Sigmoid colon (tissue), 4 donors: Measurements from ENCODE around the gene LHFPL6.

Source experiments
- CTCF ChIP-seq, 4 experiments: fragments of 450-650 bp in 3 of 4; fragments of 200-600 bp in 1 of 4; IDR thresholded peaks; one replicate each; pipeline ENCODE4 v1.5.1; 2016 to 2019; ENCODE audit warnings: antibody characterized with exemption in 4 of 4, mild to moderate bottlenecking in 3 of 4, moderate library complexity in 2 of 4
- EP300 ChIP-seq, 4 donors: sonication (generic); formaldehyde crosslinking; IDR thresholded peaks; one replicate each; pipeline ENCODE4 v1.6.1; 2017; ENCODE audit warnings: antibody characterized with exemption in 4 of 4
- POLR2A ChIP-seq, 2 donors: fragments of 450-650 bp; IDR thresholded peaks; one replicate each; pipeline ENCODE4 v1.6.1; 2016; ENCODE audit warnings: antibody characterized with exemption in 2 of 2, mild to moderate bottlenecking in 2 of 2, moderate library complexity in 2 of 2
- POLR2AphosphoS5 ChIP-seq, 4 donors: sonication (generic); formaldehyde crosslinking; IDR thresholded peaks; one replicate each; pipeline ENCODE4 v1.6.1; 2017; ENCODE audit warnings: antibody characterized with exemption in 4 of 4

GRCh38 chr13:39632994-39633393, 30.0 kb upstream of the LHFPL6 start:
- TF ChIP-seq CTCF (IDR thresholded peaks at IDR 0.05): no peak
- TF ChIP-seq POLR2A (IDR thresholded peaks at IDR 0.05): no peak
- TF ChIP-seq POLR2AphosphoS5 (IDR thresholded peaks at IDR 0.05): no peak
- no peak for TF ChIP-seq EP300 (IDR thresholded peaks at IDR 0.05)
